ENCODE data around the gene OLFML2A.
"Not testable (repeated sequence)": the region's sequence is repeated elsewhere in the genome, so short reads cannot be mapped to it uniquely, and the experiment has no call there.

OLFML2A gene

GRCh38 chr9:124776954-124777648 lies at the start of gene OLFML2A:
Gene OLFML2A, plus strand, starts transcription at chr9:124777133. Its CDS starts 138 bp downstream, at chr9:124777271.
- FAIRE-seq, result no peak

DNA sequence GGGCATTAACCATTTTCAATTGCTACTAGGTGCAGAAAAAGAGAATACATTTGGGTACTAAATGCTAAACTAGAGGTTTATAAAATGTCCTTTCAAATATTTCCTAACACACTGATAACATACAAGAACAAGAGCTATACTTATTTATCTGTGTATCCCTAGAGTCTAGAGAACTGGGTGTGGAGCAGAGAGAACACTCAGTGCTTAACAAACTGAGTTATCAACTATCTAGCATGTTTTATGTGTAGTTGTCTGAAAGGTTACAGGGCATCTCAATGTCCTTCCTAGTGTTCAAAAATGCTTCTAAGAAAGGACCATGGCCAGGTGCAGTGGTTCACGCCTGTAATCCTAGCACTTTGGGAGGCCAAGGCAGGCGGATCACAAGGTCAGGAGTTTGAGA lies 46.2 kb upstream of the OLFML2A start:
- no peak for FAIRE-seq

DNA sequence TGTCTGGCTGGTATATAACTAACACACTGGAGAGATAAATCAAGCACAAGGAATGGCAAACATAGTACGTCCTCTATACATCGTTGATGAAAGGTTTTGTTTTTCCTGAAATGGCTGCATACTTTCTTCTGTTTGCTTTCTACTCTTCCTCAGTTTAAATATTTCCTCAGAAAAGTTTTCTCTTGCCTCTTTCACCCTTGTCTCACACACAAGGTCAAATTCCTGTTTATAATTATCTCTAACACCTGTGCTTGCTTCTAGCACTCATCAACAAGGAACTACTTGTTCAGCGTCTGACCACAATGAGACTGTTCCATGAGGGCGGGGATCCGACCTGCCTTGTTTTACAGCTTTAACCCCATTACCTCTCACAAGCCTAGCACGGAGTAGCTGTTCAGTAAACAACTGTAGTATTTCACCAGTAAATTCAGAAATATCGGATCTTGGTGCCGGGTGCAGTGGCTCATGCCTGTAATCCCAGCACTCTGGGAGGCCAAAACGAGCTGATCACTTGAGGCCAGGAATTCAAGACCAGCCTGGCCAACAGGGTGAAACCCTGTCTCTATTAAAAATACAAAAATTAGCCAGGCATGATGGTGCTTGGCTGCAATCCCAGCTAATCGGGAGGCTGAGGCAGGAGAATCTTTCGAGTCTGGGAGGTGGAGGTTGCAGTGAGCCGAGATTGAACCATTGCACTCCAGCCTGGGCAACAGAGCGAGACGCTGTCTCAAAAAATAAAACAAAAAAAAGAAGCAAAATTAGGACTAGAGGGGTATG lies 42.8 kb upstream of the OLFML2A start:
- no peak for FAIRE-seq

DNA sequence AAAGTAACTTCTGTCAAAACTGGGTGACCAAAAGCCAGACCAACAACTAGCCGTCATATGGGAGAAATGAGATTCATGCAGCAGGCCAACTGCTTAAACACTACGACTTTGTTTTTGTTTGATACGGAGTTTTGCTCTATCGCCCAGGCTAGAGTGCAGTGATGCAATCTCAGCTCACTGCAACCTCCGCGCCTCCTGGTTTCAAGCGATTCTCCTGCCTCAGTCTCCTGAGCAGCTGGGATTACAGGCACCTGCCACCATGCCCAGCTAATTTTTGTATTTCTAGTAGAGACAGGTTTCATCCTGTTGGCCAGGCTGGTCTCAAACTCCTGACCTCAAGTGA lies 42.2 kb upstream of the OLFML2A start:
- not testable (repeated sequence) for FAIRE-seq

GRCh38 chr9:124735121-124735520 lies 41.8 kb upstream of the OLFML2A start:
- no peak for FAIRE-seq

DNA sequence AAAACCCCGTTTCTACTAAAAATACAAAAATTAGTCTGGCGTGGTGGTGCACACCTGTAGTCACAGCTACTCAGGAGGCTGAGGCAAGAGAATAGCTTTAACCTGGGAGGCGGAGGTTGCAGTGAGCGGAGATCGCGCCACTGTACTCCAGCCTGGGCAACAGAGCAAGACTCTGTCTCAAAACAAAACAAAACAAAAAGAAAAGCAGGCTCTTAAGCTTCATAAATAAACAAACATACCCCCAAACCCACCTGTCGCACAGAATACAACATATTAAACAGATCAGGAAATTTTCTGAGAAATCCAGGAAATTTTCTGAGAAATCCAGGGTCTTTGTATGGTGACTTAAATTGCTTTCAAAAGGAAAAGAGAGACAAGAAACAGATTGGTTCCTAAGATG lies 38.9 kb upstream of the OLFML2A start:
- not testable (repeated sequence) for FAIRE-seq

DNA sequence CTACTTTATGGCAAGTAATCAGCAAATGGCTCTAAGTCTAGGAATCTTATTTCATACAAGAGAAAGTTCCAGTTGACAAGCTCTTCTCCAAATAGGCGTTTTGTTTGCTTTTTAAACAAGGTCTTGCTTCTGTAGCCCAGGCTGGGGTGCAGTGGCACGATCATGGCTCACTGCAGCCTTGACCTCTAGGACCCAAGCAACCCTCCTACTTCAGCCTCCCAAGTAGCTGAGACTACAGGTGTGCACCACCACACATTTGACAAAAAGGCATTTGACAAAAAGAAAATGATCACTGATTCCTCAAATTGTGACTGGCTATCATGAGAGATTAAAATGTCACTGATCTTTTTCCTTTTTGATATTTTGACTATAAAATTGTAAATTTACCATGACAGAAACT lies 37.6 kb upstream of the OLFML2A start:
- no peak for FAIRE-seq

GRCh38 chr9:124741149-124741548 lies 35.8 kb upstream of the OLFML2A start:
- FAIRE-seq, result no peak

DNA sequence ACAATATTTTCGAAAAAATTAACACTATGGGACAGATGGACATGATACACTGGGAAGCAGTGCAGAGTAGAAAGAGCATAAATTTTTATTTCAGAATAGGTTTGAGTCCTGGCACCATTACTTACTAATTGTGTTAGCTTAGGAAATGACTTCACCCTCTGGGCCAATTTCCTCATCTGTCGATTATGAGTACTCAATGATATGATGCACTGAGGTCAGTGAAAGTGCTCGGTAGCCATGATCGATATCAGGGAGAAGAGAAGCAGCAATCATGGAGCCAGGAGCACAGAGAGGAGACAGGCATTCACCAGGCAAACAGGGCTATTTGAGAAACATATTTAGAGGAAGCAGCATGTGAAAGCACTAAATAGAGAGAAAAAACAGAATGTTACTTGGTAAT lies 35.3 kb upstream of the OLFML2A start:
- no peak for FAIRE-seq

- FAIRE-seq, result no peak
Observed at GRCh38 chr9:124742940-124743339, 34.0 kb upstream of the OLFML2A start.

DNA sequence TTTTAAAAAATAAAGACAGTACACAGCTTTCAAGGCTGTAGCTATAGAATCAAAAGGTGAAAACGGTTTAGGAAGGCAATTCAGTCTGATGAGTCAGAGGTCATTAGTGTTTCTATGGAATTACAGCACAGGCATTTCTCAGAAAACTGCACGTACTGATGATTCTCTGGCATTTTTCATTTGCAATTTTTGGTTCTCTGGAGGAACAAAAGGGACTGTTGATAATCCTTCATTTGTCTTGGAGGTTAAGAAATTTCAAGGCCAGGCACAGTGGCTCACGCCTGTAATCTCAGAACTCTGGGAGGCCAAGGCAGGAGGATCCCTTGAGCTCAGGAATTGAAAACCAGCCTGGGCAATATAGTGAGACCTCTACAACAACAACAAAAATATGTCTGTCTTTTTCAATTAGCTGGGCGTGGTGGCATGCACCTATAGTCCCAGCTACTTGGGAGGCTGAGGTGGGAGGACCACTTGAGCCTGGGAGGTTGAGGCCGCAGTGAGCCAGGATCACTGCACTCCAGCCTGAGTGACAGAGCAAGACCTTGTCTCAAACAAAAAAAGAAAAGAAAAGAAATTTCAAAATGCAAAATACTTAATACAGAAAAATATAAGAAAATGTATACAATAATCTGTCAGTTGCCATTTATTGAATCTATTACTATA lies 33.1 kb upstream of the OLFML2A start:
- no peak for FAIRE-seq

DNA sequence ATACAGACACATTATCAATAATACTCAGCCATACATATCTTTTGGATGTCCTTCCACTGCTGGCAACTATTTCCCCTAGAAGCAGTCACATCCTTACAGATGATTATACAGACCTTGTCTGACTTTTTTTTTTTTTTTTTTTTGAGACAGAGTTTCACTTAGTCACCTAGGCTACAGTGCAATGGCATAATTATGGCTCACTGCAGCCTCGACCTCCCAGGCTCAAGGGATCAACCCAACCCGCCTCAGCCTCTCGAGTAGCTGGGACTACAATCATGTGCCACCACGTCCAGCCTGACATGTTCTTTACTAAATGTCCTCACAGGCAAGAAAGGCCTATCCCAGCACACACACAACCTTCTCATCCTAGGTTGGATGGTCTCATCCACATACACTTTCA lies 29.9 kb upstream of the OLFML2A start:
- FAIRE-seq, result no peak

DNA sequence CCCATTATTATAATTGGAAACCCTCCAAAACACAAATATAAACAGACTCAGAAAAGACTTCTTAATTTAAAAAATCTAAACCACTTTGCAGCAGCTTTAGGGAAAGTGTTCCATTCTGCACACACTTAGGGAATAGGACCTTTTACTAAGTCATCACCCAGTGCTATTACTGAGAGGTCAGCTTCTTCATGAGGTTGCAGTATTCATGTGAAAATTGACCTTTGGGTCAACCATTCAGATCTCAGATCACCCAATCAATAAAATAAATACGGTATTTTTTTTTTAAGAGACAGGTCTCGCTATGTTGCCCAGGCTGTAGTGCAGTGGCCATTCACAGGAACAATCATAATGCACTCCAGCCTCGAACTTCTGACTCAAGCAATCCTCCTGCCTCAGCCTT lies 27.6 kb upstream of the OLFML2A start:
- no peak for FAIRE-seq

DNA sequence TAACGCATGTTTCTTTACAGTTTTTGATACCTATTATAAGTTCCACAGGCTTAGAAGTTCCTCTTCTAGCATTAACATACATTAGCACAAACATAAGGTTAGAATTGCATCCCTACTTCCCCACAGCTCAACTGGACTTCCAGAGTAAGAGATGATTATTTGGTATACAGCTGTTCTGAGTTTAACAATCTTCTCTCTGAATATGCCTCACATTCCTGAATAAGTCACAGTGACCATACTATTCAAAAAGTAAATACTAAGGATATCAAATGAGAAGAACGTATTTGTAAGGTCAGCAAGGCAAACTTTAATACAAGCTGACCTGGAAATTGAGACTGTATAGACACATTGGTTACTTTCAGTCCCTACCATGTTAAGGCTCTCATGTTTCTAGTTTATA lies 27.2 kb upstream of the OLFML2A start:
- no peak for FAIRE-seq

DNA sequence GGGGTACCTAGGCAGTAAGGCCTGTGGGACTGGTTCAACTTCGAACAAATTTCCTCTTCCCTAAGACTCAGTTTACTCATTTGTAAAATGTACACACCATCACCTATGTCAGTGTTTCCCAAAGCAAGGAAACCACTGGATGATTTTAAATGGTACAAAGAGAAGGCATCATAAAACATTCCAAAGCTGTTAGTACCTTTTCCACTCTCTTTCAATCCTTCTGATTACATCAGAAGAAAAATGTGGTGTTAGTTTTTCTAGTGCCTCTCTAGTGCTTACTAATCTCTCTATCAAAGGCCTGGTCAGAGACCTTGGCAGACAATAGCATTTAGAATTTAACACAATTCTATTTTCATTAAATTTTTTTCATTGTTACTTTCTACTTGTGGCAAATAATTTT lies 24.0 kb upstream of the OLFML2A start:
- FAIRE-seq, result no peak

- FAIRE-seq, result peak; percentile 44
Observed at GRCh38 chr9:124754289-124754688, 22.6 kb upstream of the OLFML2A start.

DNA sequence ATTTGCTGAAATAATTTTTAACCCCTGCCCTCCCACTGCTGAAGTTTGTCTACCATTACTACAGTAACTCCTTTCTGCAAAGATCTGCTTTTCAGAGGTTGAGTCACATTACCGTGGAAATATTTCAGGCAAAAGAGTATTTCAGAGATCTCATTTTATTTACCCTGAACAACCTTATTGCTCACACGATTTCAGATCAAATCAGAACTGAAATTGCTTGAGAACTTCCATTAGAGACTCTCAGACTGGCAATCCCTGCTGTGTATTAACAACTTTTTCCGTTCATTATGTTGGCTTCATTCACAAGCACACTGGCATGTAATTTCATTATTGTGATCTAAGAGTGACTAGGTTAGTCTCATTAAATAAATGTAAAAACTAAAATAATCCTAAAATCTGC lies 21.9 kb upstream of the OLFML2A start:
- no peak for FAIRE-seq

DNA sequence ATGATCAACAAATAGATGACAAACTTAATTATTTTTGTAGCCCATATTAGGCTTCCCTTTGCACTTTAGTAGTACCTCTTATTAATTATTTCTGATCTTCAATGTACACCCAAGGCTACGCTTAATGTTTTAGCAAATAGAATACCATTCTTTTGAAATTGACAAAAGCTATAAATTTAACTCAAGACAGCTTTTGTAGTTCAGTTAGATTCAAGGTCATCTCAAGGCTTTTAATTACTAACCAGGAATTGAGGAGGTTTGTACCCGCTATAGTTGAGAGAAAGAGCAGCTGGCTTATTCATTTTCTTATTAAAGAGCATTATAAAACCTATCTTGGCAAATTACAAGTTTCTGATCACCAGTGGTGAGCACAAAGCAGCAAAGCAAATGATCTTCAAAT lies 20.9 kb upstream of the OLFML2A start:
- no peak for FAIRE-seq

DNA sequence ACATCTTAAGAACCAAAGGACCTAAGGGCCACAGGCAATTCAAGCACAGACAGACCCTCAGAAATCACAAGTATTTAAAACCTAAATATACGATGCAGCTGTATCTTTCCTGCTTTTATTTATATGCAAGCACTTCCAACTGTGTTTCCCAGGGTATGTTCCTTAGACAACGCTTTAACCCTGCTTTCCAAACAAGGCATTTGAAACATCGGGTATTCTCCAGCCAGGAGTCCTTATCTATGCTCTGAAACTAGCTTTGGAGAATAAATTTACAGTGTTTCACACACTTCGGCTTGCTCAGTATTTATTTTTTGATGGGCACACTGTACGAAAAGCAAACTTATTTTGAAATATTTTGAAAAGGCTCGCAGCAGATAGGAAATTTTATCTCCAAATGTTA lies 19.3 kb upstream of the OLFML2A start:
- no peak for FAIRE-seq

DNA sequence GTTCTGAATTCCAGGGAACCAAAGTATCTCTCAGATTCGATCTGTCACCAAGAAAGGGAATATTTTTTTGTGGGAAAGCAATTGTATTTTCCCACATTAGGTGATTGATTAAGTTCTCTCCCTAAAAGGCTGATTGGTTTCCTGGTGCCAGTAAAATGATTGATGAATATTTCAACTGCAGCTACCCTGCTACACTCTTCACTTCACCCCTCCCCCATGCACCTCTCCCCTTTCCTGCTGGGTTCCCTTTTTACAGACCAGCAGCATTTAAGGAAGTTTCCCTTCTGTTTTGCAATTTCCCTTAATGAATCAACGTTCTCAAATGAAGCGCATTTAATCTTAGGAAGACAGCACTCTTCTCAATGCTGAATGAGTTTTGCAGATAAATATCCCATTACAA lies 18.9 kb upstream of the OLFML2A start:
- no peak for FAIRE-seq

DNA sequence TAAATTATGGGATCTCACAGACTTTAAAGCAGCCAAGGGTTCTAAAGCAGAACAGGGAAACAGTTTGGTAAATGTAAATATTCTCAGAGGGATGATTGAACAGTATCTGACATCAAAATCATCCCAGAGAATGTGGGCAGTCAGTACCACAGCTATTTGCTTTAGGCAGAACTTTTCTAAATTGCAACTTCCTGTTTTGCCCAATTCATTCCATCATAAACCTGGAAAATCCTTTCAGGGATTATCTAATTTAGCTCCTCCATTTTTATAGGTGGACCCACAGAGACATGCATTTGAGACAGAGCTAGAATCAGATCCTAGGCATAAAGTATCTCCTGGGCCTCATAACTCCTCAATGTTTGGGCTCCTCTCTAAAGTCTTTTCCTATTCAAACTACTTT lies 18.2 kb upstream of the OLFML2A start:
- FAIRE-seq, result no peak

DNA sequence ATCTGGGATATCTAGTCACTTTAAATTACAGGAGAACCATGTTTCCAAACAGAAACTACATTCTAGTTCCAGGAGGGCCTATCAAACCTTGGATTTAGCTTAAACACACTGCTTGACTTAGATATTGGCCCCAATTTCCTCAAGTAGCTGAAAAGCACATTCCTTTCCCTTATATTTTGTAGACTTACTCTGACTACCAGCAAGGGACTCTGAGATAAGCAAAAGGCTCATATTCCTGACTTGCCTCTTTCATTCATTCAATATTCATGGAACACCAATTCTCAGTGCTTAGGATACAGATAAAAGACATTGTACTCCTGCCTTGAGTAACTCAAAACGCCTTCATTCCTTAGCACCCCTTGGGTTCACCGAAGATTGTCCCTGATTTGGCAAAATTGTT lies 17.6 kb upstream of the OLFML2A start:
- FAIRE-seq, result no peak

DNA sequence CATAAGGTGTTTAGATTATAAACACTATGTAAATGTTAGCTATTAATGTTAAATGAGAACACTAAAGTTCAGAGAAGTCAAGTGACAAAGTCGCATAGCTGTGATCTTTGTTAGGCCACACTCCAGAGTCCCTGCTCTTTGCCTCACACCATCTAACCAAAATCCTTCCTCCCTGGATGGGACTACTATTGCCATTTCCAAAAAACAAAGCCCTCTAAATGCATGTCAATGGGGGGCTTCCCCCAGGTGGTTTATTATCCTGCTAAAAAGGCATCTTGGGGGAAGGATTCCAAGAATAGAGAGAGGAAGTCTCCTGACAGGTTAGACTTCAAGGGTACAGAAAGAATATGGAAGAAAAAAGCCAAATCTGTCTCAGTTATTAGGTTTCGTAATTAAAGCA lies 16.2 kb upstream of the OLFML2A start:
- FAIRE-seq, result no peak

DNA sequence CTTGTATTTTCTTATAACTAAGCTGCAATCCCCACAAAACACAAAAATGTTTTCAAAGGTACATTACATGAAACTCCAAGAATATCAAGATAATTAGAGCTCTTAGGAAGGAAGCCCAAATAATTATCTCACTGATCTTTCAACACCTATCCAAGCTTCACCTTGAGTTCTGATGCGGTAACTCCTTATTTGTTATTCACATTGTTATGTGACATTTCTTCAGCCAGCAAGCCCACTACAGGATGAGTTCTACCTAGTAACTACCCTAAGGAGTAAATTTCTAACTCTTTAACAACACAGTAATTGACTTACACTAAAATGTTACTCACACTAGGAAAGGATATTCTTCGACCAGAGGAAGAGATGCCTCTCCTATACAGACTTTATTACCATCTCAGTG lies 15.7 kb upstream of the OLFML2A start:
- no peak for FAIRE-seq
